GM18858 (cell line): ENCODE results near the gene CBY1.
A peak's percentile ranks its signal among the peaks of the same experiment; 100 is the strongest.

Experiments
- ATAC-seq: cut with Tn5 transposase; IDR thresholded peaks from one replicate; pipeline ENCODE4 v1.9.1; 2021; ENCODE audit not compliant: unreplicated experiment

The CBY1 gene

GRCh38 chr22:38700270-38700788 is 43.9 kb downstream of the CBY1 start:
- ATAC-seq, result no peak

DNA sequence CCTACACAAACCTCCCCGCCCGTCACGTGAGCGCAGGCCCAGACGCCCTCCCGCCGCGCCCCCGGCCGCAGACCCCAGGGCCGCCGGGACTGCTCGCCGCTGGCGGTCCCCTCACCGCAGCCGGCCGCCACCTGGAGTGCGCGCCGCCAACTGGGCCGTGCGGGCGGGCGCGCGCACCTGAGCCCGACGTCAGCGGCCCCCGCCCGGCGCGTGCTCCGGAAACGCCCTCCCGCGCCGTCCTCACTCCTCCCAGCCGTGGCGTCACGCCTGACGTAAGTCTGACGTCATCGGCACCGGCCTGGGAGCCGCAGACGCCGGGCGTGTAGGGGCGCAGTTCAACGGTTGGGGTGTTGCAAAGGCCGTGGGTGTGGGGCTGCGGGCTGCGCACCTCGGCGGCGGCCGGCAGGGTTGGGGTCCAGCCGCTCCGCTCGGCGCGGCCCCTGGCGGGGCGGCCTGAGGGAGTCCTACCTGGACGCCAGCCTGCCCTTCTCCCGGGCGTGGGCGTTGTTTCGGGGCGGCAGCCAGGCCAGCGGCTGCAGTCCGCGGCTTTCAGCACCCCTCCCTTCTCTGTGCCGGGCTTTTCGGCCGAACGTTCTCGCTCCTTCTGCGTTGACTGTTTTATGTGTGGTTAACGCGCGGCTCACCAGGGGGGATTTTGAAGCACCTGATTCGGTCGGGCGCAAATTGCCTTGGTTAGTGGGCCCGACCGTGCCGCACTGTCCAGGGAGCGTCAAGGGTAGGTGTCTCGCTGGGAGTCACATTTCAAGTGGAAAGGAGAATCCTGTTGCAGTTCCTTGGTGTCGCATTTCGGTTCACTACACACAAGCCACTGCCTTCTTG is 44.6 kb downstream of the CBY1 start, which contains the start of gene JOSD1:
Gene JOSD1 (minus strand): TSS at position 155 of the 840 bp plus-strand sequence. CDS start 956 bp downstream, outside the sequence.
- ATAC-seq, result peak; percentile 22

- ATAC-seq, result no peak
These were observed 48.3 kb downstream of the CBY1 start for GRCh38 chr22:38704654-38705234.

DNA sequence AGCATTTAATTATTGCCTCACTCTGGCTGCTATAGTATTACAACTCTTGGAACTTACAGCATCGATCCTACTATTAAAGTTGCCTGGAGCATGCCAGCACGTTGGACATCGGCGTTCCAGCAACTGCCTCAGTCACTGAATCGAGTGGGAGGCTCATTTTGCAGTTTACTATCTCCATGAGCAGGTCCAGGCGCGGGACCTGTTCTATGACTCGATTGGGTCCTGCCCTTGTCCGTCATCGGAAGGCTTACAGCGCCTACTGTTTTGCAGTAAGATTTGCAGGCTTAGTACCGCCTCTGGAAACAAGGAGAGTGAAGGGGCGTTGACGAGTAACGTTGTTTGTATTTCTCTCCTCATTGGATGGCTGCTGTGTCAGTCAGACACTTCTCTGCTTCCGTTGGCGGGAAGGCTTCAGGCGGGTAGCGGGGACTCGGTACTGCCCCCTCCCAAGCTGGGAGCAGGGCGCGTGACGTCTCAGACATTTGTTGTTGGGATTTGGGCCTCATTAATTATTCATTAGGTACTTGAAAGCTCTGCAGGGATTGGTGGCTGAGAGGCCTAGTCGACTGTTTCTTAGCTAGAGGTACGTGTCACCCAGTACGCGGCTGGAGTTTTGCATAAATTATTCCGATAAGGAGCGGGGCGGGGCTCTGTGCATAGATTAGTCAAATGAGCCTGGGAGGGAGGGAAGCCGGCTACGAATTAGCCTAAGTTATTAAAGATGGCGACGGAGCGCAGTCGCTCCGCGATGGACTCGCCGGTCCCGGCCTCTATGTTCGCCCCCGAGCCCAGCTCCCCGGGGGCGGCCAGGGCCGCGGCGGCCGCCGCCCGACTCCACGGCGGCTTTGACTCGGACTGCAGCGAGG is 49.0 kb downstream of the CBY1 start, which contains the start of gene GTPBP1:
Gene GTPBP1 (plus strand): TSS at position 710 of the 866 bp plus-strand sequence. CDS start 12 bp downstream, at position 722.
- ATAC-seq, result peak; percentile 62

DNA sequence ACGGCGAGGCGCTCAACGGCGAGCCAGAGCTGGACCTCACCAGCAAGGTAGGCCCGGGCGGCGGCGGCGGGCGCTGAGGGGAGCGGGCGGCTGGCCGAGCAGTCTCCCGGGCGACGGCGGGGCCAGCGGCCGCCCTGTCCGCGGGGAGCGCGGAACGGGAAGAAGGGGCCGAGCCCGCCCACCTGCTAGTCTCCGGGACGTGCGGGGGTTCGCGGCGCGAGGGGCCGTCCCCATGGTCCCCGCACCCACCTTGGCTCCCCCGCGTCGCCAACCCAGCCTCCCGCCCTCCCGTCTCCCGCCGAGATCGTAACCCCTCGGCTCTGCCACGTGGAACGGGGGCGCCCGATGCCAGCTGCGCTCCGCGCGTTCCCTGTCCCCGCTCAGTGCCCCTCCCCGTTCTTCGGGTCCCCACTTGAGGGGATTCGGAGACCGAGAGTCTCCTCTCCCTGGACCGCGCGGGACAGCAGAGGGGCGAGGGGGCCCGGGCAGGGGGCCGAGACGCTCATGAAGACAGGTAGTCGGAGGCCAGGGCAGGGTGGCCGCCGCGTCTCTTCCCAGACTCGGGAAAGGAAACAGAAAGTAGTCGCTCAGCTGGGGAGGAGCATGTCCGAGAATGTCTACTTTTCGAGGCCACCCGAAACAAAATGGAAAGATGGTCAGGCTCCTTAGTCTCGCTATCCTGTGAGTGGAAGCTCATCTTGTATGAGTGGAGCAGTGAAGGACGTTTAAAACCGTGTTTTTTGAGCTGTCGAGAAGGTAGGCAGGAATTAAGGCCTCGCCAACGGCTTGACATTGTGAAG is 49.9 kb downstream of the CBY1 start:
- ATAC-seq, result no peak

DNA sequence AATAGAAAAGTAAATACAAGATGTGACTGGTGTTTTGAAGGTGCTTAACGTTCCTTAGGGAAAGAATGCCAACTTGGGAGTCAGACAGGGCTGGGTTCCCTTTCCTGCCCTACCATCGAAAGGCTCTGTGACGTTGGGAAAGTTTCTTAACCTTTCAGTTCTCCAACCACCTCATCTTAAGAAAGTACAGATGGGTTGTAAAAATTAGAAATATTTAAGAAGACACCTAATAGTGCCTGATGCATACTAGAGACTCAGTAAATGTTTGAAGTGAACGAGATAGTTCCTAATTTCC is 50.4 kb downstream of the CBY1 start:
- no peak for ATAC-seq

GRCh38 chr22:38707346-38707745 is 50.9 kb downstream of the CBY1 start:
- no peak for ATAC-seq

- no peak for ATAC-seq
These were observed 51.5 kb downstream of the CBY1 start for GRCh38 chr22:38707984-38708383.

DNA sequence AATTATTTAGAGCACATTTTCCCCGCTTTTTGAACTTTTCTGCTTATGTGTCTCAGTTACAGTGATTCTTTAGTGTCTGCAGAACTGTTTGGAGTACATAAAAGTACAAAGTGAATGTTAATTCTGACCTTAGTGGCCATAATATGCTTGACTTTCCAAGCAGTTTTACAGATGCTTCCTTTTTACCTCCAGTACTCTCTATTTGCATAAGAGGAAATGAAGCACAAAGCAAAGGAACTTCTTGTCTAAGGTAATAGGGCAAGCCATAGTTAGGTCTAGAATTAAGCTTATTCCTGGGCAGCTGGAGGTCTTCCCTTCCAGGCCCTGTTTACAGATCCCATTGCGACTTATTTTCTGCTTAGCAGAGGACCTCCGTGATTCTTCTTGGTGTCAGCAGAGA is 52.9 kb downstream of the CBY1 start:
- ATAC-seq, result no peak

DNA sequence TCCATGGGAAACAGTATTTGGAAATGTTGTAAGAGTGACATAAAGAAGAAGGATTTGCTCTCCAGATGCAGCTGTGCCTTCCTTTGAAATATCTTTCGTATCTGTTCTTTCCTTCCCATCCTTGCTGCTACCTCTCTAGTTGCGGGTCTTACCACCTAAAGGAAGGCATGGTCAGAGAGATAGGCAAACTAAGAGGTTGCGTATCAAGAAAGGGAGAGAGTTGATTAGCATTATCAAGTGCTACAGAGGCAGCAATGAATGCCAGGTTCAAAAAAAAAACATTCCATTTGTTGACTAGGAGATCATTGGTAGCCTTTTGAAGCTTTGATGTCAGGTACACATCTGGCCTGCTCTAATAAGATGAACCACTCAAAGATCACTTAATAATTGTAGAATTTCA is 53.9 kb downstream of the CBY1 start:
- no peak for ATAC-seq

DNA sequence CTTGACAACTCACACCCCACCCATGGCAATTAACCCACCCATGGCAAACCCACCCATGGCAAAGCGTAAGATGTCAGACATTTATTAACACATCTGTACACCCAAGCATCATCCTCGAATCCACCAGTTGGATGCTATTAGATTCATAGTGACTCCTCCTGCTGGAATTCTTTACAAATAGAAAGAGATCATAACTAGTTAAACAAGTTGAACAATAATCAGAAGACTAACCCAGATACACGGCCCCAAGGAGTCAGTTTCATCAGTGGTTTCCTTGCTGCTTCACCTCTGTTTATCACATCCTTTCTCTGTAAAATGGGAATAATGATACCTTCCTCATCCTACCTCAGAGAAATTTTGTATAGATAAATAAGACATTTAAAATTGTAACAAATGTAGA is 54.4 kb downstream of the CBY1 start:
- no peak for ATAC-seq

GRCh38 chr22:38712486-38713207 is 56.2 kb downstream of the CBY1 start:
- ATAC-seq, result no peak

DNA sequence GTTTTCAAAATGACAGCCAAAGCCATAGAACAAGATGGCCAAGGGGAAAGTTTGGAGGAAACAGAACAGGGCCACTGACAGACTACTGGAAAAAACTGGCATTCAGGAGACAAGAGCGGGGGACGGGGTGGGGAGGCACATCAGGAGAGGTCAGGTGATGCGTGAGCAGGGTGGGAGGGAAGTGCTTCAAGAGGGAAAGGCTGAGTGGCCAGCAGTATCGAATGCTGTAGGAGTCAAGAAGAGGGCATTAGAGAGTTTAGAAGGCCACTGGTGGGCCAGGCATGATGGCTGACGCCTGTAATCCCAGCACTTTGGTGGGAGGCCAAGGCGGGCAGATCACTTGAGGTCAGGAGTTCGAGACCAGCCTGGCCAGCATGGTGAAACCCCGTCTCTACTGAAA is 57.5 kb downstream of the CBY1 start:
- no peak for ATAC-seq

- ATAC-seq, result no peak
These were observed 58.8 kb downstream of the CBY1 start for GRCh38 chr22:38715176-38715764.

DNA sequence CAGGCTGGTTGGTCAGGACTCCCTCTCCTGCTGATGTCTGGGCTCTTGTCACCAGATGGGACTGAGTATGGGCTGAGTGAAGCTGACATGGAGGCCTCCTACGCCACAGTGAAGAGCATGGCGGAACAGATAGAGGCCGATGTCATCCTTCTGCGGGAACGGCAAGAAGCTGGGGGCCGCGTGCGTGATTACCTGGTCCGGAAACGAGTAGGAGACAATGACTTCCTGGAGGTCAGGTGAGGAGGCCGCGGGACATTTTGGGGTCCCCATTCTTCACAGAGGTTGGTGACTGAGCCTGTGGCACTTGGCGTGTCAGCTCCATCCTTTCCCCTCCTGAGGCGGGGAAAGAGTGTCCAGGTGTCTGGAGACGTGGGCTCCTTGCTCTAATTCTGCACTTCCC is 59.4 kb downstream of the CBY1 start:
- ATAC-seq, result no peak

- ATAC-seq, result no peak
These were observed 59.8 kb downstream of the CBY1 start for GRCh38 chr22:38716271-38716670.

DNA sequence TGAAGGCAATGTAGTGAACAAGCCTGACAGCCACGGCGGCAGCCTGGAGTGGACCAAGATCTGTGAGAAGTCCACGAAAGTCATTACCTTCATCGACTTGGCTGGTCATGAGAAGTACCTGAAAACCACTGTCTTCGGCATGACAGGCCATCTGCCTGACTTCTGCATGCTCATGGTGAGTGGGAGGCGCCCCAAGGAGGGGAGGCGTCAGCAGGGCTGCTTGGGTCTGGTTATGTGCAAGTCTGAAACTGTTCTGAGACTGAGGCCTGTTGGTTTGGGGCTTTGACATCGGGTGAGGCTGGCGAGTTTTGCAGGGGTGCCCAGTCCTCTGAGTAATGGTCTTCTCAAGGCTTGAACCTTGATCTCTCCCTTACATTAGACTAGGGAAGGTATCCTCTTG is 60.4 kb downstream of the CBY1 start:
- no peak for ATAC-seq

GRCh38 chr22:38717244-38717643 is 60.8 kb downstream of the CBY1 start:
- no peak for ATAC-seq

GRCh38 chr22:38718414-38718813 is 62.0 kb downstream of the CBY1 start:
- no peak for ATAC-seq

- no peak for ATAC-seq
These were observed 62.8 kb downstream of the CBY1 start for GRCh38 chr22:38719196-38719595.
